GM21825 (cell line): ENCODE data around the gene LGI2.

Experiments used
- ATAC-seq: cut with Tn5 transposase; IDR thresholded peaks from one replicate; pipeline ENCODE4 v1.9.1; 2021; ENCODE audit warnings: mild to moderate bottlenecking, moderate library complexity; ENCODE audit not compliant: unreplicated experiment

LGI2 gene

DNA sequence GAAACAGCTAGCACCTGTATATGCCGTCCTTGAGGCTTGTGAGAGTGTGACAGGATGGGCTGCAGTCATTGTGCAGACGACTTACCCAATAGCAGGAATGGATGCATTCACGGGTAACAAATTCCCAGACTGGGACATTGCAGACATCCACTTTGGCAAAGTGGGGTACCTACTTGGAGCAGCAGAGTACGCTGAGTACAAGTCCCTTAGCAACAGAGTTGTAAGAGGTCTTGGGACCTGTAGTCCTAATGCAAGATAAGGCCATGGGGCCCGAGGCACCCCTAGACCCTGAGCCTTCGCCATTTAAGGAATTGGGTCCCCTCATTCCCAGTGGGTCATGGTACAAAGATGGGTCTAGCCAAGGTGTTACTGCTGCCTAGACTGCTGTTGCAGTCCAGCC lies 62.5 kb downstream of the LGI2 start:
- ATAC-seq, result no peak

DNA sequence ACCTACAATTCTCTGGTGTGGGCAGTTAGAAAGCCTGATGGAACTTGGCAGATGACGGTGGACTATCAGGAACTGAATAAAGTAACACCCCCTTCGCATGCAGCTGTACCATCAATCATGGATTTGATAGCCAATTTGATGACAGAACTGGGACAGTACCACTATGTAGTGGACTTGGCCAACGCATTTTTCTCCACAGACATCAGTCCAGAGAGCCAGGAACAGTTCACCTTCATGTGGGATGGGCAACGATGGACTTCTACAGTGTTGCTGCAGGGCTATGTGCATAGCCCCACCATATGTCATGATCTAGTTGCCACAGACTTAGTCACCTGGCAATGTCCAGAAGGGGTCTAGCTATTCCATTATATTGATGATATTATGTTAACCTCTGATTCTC lies 63.4 kb downstream of the LGI2 start:
- no peak for ATAC-seq

DNA sequence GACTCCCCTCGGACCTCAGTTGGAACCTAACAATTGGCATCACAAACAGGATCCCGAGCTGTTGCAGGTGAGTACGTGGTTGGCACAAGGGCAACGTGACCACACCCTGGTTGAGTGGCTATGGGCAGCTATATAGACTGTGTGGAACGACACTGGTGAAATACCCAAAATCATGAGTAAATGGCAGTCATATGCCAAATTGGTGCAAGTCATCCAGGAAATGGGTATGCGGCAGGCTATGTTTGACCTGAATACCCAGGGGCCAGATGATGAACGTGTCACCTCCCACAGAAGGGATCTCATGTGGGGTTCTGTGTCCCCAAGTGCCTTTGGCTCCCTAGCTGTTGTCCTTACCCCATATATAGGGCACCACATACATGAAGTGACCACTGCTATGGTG lies 64.7 kb downstream of the LGI2 start:
- no peak for ATAC-seq

DNA sequence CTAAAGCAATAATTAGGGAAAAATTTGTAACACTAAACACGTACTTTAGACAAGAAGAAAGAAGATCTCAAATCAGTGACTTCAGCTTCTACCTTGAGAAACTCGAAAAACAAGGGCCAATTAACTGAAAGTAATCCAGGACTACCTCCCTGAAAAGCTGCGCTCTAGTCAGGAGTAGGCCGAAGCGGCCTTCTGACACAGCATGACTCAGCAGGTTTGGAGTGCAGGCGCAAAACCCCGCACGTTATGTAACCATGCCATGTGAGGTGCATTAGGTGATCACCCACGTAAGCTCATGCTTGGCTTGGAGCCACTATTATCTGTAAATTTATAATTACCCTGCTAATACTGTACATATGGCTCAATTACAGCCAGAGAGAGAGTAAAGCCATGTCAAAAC lies 65.1 kb downstream of the LGI2 start:
- no peak for ATAC-seq

DNA sequence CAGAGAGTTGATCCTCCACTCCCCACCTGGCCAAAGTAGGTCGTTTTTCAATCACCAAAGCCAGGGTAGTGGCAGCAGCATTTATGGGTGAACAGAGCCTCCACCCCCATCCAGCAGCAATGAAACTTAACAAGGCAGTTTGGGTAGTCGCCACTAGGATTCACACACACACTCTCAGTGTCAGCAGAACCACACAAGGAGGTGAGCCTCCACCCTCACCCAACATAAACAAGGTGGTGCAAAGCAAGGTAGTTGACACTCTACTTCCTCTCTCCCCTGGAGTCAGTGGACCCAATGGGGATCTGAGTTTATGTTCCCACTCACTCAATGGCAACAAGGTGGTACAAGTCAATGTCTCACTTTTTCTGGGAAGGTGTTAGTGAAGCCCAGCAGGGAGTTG lies 67.5 kb downstream of the LGI2 start:
- ATAC-seq, result no peak

DNA sequence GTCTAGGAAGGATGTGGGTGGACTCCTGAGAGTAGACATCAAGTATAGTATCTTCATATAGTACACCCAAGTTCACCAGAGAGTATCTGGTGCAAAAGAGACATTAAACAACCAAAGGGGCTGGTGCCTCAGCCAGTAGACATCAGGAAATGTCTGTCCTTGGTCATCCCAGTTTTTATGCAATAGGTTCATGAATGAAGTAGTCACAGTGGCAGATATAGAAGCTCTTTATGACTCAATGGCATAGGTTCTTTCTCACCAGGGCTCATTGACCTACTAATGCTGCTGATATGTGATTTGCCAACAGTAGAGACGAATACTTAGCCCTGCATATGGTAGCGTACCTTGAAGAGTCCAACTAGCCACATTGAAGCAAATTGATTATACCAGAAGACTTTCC lies 72.9 kb downstream of the LGI2 start:
- ATAC-seq, result no peak

DNA sequence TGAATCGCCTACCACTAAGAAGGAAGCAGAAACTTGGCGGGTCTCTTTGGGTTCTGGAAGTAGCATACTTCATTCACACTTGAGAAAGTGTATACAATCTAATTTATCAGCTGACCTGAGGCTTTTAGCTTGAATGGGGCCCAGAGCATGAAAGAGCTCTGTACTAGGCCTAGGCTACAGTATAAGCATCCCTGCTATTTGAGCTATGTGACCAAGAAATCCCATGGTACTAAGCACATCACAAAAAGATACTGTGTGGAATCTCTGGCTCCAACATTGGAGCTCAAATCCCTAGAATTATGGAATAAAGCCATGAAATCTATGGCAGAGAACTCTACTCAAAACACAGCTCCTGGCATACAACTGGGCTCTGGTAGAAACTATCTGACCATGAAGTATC lies 74.0 kb downstream of the LGI2 start:
- no peak for ATAC-seq

DNA sequence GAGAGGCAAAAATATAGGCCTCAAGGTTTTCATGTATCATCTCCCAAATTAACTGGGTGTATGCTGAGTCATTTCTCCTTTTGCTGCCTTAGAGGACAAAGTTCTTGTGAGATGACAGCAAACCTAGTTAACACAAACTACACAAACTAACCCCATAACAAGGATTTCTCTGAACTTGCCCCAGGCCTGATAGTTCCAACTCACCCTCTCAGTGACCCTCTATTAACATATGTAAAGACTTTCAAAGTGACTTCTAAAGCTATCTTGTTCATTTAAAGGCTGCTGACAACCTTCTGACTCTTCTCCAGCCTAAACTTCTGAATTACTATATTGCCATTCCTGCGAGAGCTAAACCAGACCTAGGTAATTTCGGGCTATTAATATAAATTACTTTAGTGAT lies 74.7 kb downstream of the LGI2 start:
- no peak for ATAC-seq

DNA sequence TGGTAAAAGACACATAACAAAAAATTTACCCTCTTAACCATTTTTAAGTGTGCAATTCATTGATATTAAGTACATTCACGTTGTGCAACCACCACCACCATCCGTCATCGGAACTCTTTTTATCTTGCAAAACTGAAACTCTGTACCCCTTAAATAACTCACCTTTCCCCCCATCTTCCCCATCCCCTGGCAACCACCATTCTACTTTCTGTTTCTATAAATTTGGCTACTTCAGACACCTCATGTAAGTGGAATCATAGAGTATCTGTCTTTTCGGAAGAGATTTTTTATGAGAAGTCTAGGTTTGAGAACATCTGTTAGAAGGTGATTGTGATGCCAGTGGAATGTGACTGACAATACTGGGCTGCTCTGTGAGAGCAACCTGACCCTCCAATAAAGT lies 78.1 kb downstream of the LGI2 start:
- no peak for ATAC-seq

DNA sequence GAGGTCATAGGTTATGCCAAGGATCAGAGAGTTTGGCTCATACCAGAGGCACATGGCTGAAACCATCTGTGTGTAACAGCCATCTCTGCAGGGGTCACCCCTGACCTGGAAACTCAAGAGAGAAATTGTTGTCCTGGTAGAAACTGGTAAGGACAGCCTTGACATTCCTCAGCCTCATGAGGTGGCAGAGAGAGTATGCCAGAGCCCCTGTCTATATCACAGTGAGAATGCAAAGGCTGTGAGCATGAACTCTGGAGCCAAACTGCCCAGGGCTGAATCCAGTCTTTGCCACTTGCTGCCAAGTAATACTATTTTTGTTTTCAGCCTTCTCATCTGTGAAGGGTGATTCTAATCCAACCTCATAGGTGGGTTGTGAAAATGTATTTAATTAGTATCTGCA lies 80.8 kb downstream of the LGI2 start:
- ATAC-seq, result no peak
